Measurements from ENCODE around the gene CD44.

CD44 gene

DNA sequence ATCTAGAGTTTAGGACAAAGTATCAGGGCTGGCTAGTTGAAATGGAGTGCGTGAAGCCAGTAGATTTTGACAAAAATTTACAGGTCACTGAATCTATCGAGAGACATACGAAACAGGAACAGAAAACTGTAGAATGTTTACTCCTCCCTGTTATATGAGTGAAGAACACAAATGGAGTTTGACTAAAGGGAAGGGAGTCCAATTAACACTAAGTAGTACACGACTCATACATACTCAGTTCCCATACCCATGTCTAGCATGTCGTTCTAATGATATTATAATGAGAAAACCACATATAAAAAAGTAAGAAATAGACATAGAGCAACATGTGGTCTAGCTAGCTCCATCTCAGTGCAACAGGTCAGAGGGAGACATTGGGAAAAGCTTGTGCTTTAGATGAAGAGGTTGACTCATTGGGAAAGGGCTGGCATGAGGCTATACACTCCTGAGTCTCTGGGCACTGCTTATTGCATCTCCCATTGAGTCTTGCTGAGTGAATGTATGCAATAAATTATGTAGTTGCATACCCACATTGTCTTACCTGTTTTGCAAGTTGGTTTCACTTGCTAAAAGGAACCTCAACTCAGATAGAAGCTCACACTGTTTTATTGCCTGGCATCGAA is 43.5 kb downstream of the CD44 start:
- H3K4me3 ChIP-seq (ENCODE audit: insufficient read depth, low read depth, low read length, poor library complexity, severe bottlenecking) = no peak overlapping the region
- H3K27me3 ChIP-seq (replicated peaks; ENCODE audit: control insufficient read depth, insufficient read depth, low read length, poor library complexity, severe bottlenecking) = no peaks in the 10 kb centered on the region
- DNase-seq = no peak
- no peaks in the 10 kb centered on the region for H3K9me3 ChIP-seq (ENCODE audit: control insufficient read depth, low read length)
- H3K4me1 ChIP-seq (ENCODE audit: control insufficient read depth, insufficient read depth, low read length, poor library complexity, severe bottlenecking) = peaks cover 62% of the 10 kb centered on the region
- peaks cover 88% of the 10 kb centered on the region for H3K36me3 ChIP-seq (ENCODE audit: control insufficient read depth, insufficient read depth, low read length)
- no peak overlapping the region for H3K27ac ChIP-seq (ENCODE audit: insufficient read depth, low read length, poor library complexity, severe bottlenecking)

DNA sequence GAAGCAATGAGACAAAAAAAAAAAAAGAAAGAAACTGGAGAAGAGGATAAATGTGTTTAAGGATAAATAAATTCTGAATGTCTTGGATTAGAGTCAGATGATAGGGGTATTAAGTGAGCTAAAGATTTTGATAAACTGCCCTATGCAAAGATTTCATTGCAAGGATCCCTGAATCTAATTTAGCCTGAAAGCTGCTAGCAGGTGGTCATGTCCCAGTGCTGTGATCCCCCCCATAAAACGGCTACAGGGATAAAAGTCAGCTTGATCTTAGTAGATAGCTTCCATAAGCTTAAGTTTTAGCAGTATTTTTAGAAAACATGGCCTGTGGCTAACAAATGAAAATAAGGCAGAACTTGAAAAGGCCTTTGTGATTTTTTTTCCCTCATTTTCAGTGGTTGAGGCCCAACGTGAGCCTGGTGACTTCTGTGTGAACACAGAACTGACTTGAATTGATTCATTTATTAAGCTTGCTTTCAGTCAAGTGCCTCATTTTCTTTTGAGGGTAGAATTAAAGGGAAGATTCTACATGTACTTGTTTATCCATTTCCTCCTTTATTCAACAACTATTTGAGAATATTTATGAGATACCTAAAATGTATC is 44.5 kb downstream of the CD44 start:
- H3K27ac ChIP-seq (ENCODE audit: insufficient read depth, low read length, poor library complexity, severe bottlenecking) = no peak overlapping the region
- H3K36me3 ChIP-seq (ENCODE audit: control insufficient read depth, insufficient read depth, low read length) = peaks cover 87% of the 10 kb centered on the region
- H3K27me3 ChIP-seq (replicated peaks; ENCODE audit: control insufficient read depth, insufficient read depth, low read length, poor library complexity, severe bottlenecking) = no peaks in the 10 kb centered on the region
- H3K9me3 ChIP-seq (ENCODE audit: control insufficient read depth, low read length) = no peaks in the 10 kb centered on the region
- no peak for DNase-seq
- H3K4me3 ChIP-seq (ENCODE audit: insufficient read depth, low read depth, low read length, poor library complexity, severe bottlenecking) = no peak overlapping the region
- peaks cover 53% of the 10 kb centered on the region for H3K4me1 ChIP-seq (ENCODE audit: control insufficient read depth, insufficient read depth, low read length, poor library complexity, severe bottlenecking)

DNA sequence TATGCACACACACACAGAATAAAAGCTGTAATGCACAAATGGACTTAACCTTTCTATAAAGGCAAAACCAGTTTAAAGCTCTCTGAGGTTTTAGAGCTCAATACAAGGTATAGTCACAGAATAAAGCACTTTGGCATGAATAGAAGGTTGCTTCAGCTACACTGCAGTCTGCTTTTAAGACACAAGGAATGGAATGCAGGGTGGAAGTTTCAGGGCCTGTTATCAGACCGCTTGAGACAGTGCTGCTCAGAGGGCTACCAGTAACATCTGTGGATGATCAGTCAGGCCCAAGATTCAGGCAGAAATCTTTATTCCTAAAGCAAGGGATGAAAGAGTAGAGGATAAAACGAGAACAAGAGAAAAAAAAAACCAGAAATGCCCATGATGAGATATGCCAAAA is 46.7 kb downstream of the CD44 start:
- DNase-seq = no peak
- peaks cover 32% of the 10 kb centered on the region for H3K4me1 ChIP-seq (ENCODE audit: control insufficient read depth, insufficient read depth, low read length, poor library complexity, severe bottlenecking)
- no peaks in the 10 kb centered on the region for H3K27me3 ChIP-seq (replicated peaks; ENCODE audit: control insufficient read depth, insufficient read depth, low read length, poor library complexity, severe bottlenecking)
- peaks cover 88% of the 10 kb centered on the region for H3K36me3 ChIP-seq (ENCODE audit: control insufficient read depth, insufficient read depth, low read length)
- H3K27ac ChIP-seq (ENCODE audit: insufficient read depth, low read length, poor library complexity, severe bottlenecking) = peak overlapping the region; percentile 43
- no peak overlapping the region for H3K4me3 ChIP-seq (ENCODE audit: insufficient read depth, low read depth, low read length, poor library complexity, severe bottlenecking)
- no peaks in the 10 kb centered on the region for H3K9me3 ChIP-seq (ENCODE audit: control insufficient read depth, low read length)

GRCh38 chr11:35187996-35188395 is 49.0 kb downstream of the CD44 start:
- DNase-seq = no peak
- peaks cover 19% of the 10 kb centered on the region for H3K4me1 ChIP-seq (ENCODE audit: control insufficient read depth, insufficient read depth, low read length, poor library complexity, severe bottlenecking)
- H3K36me3 ChIP-seq (ENCODE audit: control insufficient read depth, insufficient read depth, low read length) = peaks cover 95% of the 10 kb centered on the region

GRCh38 chr11:35190804-35191348 is 51.9 kb downstream of the CD44 start:
- Histone ChIP-seq H3K9me3 (ENCODE audit: control insufficient read depth, low read length) (no peaks in the 10 kb centered on the region), H3K4me3 (ENCODE audit: insufficient read depth, low read depth, low read length, poor library complexity, severe bottlenecking) (no peak overlapping the region), H3K27ac (ENCODE audit: insufficient read depth, low read length, poor library complexity, severe bottlenecking) (no peak overlapping the region), H3K27me3 (replicated peaks; ENCODE audit: control insufficient read depth, insufficient read depth, low read length, poor library complexity, severe bottlenecking) (no peaks in the 10 kb centered on the region), H3K36me3 (ENCODE audit: control insufficient read depth, insufficient read depth, low read length) (peaks cover 89% of the 10 kb centered on the region), H3K4me1 (ENCODE audit: control insufficient read depth, insufficient read depth, low read length, poor library complexity, severe bottlenecking) (peaks cover 10% of the 10 kb centered on the region)
- DNase-seq = no peak

More at GRCh38 chr11:35187996-35188395, 49.0 kb downstream of the CD44 start:
- Histone ChIP-seq H3K27me3 (replicated peaks; ENCODE audit: control insufficient read depth, insufficient read depth, low read length, poor library complexity, severe bottlenecking) (no peaks in the 10 kb centered on the region), H3K27ac (ENCODE audit: insufficient read depth, low read length, poor library complexity, severe bottlenecking) (no peak overlapping the region), H3K9me3 (ENCODE audit: control insufficient read depth, low read length) (no peaks in the 10 kb centered on the region), H3K4me3 (ENCODE audit: insufficient read depth, low read depth, low read length, poor library complexity, severe bottlenecking) (no peak overlapping the region)

GRCh38 chr11:35192347-35192746 is 53.4 kb downstream of the CD44 start:
- peaks cover 10% of the 10 kb centered on the region for H3K4me1 ChIP-seq (ENCODE audit: control insufficient read depth, insufficient read depth, low read length, poor library complexity, severe bottlenecking)
- no peak for DNase-seq
- H3K36me3 ChIP-seq (ENCODE audit: control insufficient read depth, insufficient read depth, low read length) = peaks cover 86% of the 10 kb centered on the region
- H3K9me3 ChIP-seq (ENCODE audit: control insufficient read depth, low read length) = no peaks in the 10 kb centered on the region
- H3K4me3 ChIP-seq (ENCODE audit: insufficient read depth, low read depth, low read length, poor library complexity, severe bottlenecking) = no peak overlapping the region
- no peak overlapping the region for H3K27ac ChIP-seq (ENCODE audit: insufficient read depth, low read length, poor library complexity, severe bottlenecking)
- no peaks in the 10 kb centered on the region for H3K27me3 ChIP-seq (replicated peaks; ENCODE audit: control insufficient read depth, insufficient read depth, low read length, poor library complexity, severe bottlenecking)

GRCh38 chr11:35193767-35194166 is 54.8 kb downstream of the CD44 start:
- H3K9me3 ChIP-seq (ENCODE audit: control insufficient read depth, low read length) = no peaks in the 10 kb centered on the region
- H3K4me1 ChIP-seq (ENCODE audit: control insufficient read depth, insufficient read depth, low read length, poor library complexity, severe bottlenecking) = peaks cover 10% of the 10 kb centered on the region
- DNase-seq = no peak
- no peak overlapping the region for H3K27ac ChIP-seq (ENCODE audit: insufficient read depth, low read length, poor library complexity, severe bottlenecking)
- H3K36me3 ChIP-seq (ENCODE audit: control insufficient read depth, insufficient read depth, low read length) = peaks cover 86% of the 10 kb centered on the region
- no peak overlapping the region for H3K4me3 ChIP-seq (ENCODE audit: insufficient read depth, low read depth, low read length, poor library complexity, severe bottlenecking)
- no peaks in the 10 kb centered on the region for H3K27me3 ChIP-seq (replicated peaks; ENCODE audit: control insufficient read depth, insufficient read depth, low read length, poor library complexity, severe bottlenecking)

- Histone ChIP-seq H3K9me3 (ENCODE audit: control insufficient read depth, low read length) (no peaks in the 10 kb centered on the region), H3K4me3 (ENCODE audit: insufficient read depth, low read depth, low read length, poor library complexity, severe bottlenecking) (no peak overlapping the region), H3K36me3 (ENCODE audit: control insufficient read depth, insufficient read depth, low read length) (peaks cover 85% of the 10 kb centered on the region), H3K27me3 (replicated peaks; ENCODE audit: control insufficient read depth, insufficient read depth, low read length, poor library complexity, severe bottlenecking) (no peaks in the 10 kb centered on the region), H3K27ac (ENCODE audit: insufficient read depth, low read length, poor library complexity, severe bottlenecking) (no peak overlapping the region), H3K4me1 (ENCODE audit: control insufficient read depth, insufficient read depth, low read length, poor library complexity, severe bottlenecking) (peaks cover 10% of the 10 kb centered on the region)
- no peak for DNase-seq
Observed at GRCh38 chr11:35197292-35197691, 58.3 kb downstream of the CD44 start.

GRCh38 chr11:35200811-35201341 is 61.9 kb downstream of the CD44 start:
- H3K9me3 ChIP-seq (ENCODE audit: control insufficient read depth, low read length) = no peaks in the 10 kb centered on the region
- DNase-seq = no peak
- no peaks in the 10 kb centered on the region for H3K4me1 ChIP-seq (ENCODE audit: control insufficient read depth, insufficient read depth, low read length, poor library complexity, severe bottlenecking)
- H3K27me3 ChIP-seq (replicated peaks; ENCODE audit: control insufficient read depth, insufficient read depth, low read length, poor library complexity, severe bottlenecking) = no peaks in the 10 kb centered on the region
- H3K27ac ChIP-seq (ENCODE audit: insufficient read depth, low read length, poor library complexity, severe bottlenecking) = no peak overlapping the region
- no peak overlapping the region for H3K4me3 ChIP-seq (ENCODE audit: insufficient read depth, low read depth, low read length, poor library complexity, severe bottlenecking)
- peaks cover 87% of the 10 kb centered on the region for H3K36me3 ChIP-seq (ENCODE audit: control insufficient read depth, insufficient read depth, low read length)

DNA sequence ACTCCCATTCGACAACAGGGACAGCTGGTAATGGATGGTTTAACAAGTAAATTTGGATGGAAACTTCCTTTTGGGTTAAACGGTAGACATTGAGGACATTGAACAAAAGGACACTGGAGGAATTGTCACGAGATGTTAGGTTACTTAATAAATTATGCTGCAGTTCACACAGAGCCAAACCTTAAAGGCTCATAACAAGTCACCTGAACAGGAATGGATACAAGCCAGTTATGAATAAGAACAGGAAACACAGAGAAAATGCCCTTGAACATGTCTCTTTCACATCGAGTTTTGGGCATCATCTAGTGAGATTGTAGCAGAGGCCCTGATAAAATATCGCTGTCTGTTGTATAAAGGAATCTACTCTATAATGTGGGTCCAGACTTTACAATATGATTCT is 65.6 kb downstream of the CD44 start:
- no peaks in the 10 kb centered on the region for H3K9me3 ChIP-seq (ENCODE audit: control insufficient read depth, low read length)
- H3K36me3 ChIP-seq (ENCODE audit: control insufficient read depth, insufficient read depth, low read length) = peaks cover 89% of the 10 kb centered on the region

More for the DNA sequence above, 65.6 kb downstream of the CD44 start:
- no peaks in the 10 kb centered on the region for H3K27me3 ChIP-seq (replicated peaks; ENCODE audit: control insufficient read depth, insufficient read depth, low read length, poor library complexity, severe bottlenecking)
- no peak overlapping the region for H3K4me3 ChIP-seq (ENCODE audit: insufficient read depth, low read depth, low read length, poor library complexity, severe bottlenecking)
- H3K27ac ChIP-seq (ENCODE audit: insufficient read depth, low read length, poor library complexity, severe bottlenecking) = no peak overlapping the region
- no peaks in the 10 kb centered on the region for H3K4me1 ChIP-seq (ENCODE audit: control insufficient read depth, insufficient read depth, low read length, poor library complexity, severe bottlenecking)
- no peak for DNase-seq
